B cell (primary cell): ENCODE results near the gene FHIT.

Experiments
- EZH2 ChIP-seq: IDR thresholded peaks from 2 replicates; pipeline ENCODE4 v1.6.1; 2012; ENCODE audit warnings: borderline replicate concordance, low read depth, mild to moderate bottlenecking, moderate library complexity, low read length; ENCODE audit not compliant: insufficient read depth, poor library complexity, severe bottlenecking
- TF ChIP-seq, protein P1 (sequence below): fragments of 200-600 bp; IDR thresholded peaks from one replicate; pipeline ENCODE4 v1.8.0; 2022; ENCODE audit warnings: antibody characterized with exemption, mild to moderate bottlenecking

DNA sequence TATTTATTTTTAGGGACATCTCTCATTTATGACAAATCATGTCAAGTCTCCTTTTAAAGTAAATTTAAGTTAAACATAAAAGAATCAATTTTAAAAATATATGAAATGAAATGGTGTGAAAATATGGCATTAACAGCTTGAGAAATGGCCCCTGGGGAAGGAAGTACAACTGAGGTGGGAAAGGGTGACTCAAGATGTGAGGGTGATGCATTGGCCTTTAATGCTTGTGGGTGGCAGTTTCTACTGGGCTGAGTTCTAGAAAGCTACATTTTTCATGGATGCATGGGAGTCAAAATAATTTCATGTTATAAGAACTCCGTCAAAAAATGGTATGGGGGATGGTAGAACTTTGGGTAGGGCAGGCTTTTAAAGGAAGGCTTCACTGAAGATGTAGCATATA is 1492.6 kb downstream of the FHIT start:
- no peak for TF ChIP-seq EZH2
- TF ChIP-seq, protein P1, sequence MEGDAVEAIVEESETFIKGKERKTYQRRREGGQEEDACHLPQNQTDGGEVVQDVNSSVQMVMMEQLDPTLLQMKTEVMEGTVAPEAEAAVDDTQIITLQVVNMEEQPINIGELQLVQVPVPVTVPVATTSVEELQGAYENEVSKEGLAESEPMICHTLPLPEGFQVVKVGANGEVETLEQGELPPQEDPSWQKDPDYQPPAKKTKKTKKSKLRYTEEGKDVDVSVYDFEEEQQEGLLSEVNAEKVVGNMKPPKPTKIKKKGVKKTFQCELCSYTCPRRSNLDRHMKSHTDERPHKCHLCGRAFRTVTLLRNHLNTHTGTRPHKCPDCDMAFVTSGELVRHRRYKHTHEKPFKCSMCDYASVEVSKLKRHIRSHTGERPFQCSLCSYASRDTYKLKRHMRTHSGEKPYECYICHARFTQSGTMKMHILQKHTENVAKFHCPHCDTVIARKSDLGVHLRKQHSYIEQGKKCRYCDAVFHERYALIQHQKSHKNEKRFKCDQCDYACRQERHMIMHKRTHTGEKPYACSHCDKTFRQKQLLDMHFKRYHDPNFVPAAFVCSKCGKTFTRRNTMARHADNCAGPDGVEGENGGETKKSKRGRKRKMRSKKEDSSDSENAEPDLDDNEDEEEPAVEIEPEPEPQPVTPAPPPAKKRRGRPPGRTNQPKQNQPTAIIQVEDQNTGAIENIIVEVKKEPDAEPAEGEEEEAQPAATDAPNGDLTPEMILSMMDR, result no peak
